Measurements from ENCODE around the gene DPP4. TPM values are rescaled to one million over a fixed set of nuclear protein-coding genes. Genes with fewer than 3 reads are reported as not detected.
"Not testable (repeated sequence)": the region's sequence is repeated elsewhere in the genome, so short reads cannot be mapped to it uniquely, and the experiment has no call there.

DPP4 gene
- total RNA-seq, 1 donor from 2014 or later, result 2.1 TPM

DNA sequence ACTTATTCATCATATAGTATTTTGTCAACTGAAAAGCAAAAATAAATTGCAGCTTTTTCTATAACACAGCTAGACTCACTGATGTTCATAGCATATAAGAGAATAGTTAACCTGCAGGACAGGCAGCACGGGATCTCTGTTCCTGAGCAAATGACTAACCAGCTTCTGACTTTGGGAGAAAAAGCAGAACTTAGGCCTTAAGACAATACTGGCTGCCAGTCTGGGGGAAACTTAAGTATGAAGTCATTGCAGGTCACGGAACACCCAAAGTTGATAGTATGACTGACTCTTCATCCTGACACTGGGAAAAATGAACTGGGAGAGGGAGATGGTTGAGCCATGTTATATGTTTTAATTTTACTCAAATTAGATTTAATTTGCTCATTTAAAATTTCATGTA lies 113.0 kb downstream of the DPP4 start:
- no peak for DNase-seq (ENCODE audit: low spot score)

DNA sequence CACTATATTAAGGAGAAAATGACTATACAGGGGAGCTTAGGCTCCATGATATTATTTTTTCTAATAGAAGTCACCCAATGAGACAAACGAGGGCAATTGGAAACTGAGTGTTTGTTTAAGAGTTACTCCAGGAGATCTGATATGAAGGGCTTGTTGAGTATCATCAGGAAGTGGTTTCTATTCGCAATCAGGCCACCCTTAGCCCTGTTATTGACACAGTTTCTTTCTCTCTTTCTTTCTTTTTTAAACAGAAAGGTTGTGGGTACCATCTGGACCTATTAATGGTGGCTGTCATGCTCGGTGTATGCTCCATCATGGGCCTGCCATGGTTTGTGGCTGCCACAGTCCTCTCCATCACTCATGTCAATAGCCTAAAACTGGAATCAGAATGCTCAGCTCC lies 117.3 kb downstream of the DPP4 start:
- no peak for DNase-seq (ENCODE audit: low spot score)

DNA sequence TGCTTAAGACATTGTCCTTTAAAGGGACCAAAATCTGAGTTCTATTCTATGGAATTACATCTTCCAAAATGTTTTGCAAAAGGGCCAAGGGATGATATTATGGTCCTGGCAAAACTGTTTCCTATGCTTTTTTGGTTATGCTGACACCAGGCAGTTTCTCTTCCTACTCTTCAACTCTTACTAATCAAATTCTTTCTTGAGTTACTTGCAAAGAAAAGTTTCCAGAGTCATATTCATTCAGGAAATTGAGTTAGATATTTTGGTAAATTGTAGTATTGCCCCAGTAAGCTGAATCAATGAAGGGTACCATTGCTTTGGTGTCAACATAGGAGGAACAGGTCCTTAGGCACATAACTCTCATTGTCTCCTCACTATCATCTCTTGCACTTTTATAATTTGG lies 118.8 kb downstream of the DPP4 start:
- no peak for DNase-seq (ENCODE audit: low spot score)

DNA sequence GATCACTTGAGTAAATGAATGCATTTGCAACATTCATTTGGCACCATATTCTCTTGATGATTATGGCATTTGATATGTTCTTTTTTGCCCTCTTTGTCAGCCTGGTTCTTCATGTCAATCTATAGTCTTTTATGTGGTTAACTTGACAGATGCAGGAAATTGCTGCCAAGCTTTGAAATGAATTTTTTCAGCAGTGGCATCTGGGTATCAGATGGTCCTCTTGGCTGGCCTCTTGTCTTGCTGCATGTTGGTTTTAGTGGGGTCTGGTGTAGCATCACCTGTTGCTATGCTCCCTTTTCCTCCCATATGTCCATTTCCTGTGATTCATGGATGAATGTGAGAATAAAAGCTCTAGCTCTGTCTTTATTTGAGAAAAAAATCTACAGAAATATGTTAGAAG lies 119.9 kb downstream of the DPP4 start:
- no peak for DNase-seq (ENCODE audit: low spot score)

DNA sequence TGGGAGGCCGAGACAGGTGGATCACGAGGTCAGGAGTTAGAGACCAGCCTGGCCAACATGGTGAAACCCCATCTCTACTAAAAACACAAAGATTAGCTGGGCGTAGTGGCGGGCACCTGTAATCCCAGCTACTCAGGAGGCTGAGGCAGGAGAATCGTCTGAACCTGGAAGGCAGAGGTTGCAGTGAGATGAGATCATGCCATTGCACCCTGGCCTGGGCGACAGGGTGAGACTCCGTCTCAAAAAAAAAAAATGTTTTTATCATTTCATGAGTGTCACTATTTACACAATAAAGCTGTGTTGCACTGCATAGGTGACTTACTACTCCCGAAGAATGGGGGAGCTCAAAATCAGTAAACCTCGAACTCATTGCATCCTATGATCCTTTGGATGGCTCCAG lies 120.6 kb downstream of the DPP4 start:
- DNase-seq (ENCODE audit: low spot score), result not testable (repeated sequence)

DNA sequence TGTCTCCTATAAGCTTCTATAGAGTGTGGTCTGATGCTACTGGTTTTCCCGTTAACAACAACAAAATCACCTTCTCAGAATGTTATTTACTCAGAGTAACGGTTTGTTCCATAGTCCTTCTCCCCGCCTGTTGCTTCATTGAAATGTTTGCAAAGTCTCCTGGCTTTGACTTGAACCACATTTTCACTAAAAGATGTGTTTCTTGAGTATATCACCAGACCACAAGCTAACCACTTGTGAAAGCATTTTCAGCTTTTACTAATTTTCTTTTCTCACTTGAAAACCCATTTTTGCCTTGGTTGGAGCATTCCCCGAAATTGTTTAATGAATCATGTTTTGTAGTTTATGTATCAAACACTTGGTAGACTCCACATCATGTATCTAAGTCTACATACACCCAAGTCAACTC lies 121.2 kb downstream of the DPP4 start:
- no peak for DNase-seq (ENCODE audit: low spot score)

DNA sequence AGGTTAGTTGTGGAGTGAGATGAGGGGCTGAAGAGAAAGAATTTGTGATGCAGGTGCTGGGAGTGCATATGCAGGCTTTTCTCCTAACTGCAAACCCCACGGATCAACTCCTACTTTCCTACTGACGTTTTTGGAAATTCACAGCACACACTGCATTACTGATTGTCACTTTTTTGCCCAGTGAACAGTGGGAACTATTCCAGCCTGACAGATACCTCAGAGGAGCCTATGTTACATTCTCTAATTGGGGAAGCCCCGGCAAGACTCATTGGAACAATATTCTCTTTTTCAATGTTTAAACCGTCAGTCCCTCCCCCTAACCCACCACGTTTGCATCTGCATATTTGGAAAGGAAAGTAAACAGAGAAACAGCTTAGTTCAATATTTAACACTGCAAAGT lies 126.2 kb downstream of the DPP4 start:
- no peak for DNase-seq (ENCODE audit: low spot score)

DNA sequence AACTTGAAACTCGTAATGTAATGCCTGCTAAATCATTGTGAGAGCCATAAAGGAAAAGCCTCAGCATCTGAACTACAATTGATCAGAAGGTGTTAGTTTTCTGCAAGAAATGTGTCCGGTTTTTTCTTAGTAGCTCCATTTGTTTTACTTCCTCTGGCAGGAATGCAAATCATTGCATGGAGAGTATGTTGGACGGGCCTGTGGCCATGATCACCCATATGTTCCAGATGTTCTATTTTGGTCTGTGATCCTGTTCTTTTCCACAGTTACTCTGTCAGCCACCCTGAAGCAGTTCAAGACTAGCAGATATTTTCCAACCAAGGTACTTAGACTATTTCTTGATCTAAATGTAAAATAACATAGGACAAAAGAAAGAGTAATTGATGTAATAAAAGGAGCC lies 126.6 kb downstream of the DPP4 start:
- DNase-seq (ENCODE audit: low spot score), result no peak

DNA sequence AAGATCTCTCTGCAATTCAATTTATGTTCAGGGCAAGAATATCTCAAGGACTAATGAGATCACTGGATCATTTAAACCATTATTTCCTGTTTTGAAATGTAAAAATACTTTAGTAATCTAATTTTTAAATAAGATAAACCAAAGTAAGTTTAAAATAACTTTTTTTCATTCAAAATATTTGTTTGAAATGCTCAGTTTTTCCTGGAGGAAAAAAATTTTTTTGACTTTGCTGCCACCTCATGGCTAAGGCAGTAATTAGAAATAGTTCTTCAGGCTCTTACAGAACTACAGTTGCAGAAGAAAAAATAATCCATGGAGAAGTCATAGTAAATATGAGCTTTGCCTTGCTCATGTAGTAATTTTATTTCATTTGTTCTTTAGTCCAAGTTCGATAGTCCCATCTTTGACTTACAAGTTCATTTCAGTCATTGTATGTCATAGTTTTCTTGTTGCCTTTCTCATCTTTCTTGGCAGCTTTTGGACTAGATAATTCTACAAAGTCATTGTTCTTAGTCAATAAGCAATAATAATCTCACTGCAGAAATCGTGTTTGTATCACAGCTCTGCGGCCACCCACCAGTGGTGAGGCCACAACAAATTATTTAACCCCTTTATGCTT lies 127.4 kb downstream of the DPP4 start:
- DNase-seq (ENCODE audit: low spot score), result no peak

DNA sequence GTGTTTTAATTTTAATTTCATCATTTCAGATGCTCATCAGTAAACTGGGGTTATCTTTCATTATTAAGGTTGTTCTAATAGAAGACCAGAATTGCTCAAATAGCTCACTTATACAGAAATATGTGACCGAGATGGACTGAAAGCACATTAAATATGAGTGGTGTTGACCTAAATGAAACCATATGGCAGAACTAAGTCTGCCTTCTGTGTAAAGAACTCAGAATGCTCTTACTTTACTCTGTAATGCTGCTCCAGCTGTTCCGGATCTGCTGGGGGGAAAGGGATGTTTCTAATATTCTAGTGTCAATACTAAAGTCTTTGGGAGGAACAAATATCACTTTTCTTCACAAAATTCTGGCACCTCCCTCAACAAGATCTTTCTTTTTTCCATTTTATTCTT lies 131.0 kb downstream of the DPP4 start:
- no peak for DNase-seq (ENCODE audit: low spot score)

Other genes starting within 250 kb of the DPP4 start
- gene GCG, start 78.0 kb upstream of the DPP4 start, total RNA-seq, result not detected
- 3.0 TPM for gene FAP, start 169.2 kb upstream of the DPP4 start, total RNA-seq
- 15.2 TPM for gene IFIH1, start 244.5 kb upstream of the DPP4 start, total RNA-seq

Data from ureter (tissue), 1 donor.